ENCODE measurements around the gene BEST1. TPM values are rescaled to one million over a fixed set of nuclear protein-coding genes. Genes with fewer than 3 reads are reported as not detected.

Gene BEST1
- total RNA-seq, 2 experiments from 2014 or later, result 0.14 to 0.25 TPM

DNA sequence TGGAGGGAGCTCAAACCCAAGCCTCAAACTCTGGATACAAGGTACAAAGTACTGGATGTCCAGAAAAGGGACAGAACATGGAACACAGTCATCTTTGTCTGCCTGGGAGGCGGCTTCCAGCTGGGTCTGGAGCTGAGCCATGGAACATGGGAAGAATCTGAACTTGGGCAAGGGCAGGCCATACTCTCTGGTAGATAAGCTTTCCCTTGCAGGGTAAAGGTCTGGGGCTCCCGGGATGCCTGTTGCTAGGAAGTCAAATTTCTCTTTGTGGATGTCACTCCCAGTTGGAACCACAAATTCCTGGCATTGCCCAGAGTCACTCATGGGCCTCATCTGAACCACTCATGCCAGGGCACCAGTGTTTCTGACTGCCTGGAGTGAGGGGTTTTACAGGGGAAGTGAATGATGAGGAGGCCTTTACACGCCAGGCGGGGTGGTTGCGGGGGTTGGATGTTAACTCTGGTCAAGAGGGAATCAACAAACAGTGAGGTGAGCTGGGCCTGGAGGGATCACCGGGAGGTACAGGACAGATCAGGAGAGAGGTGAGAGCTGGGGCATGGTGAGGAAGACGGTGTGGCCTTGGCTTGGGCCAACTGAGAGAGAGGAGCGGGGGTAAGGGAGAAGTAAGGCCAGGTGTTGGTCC is 11.5 kb downstream of the BEST1 start:
- Mint-ChIP-seq H3K4me1 (ENCODE audit: low read depth) (peaks cover 45% of the 10 kb centered on the region), H3K4me3 (no peak overlapping the region), H3K27me3 (peaks cover 5% of the 10 kb centered on the region), H3K36me3 (ENCODE audit: low read depth) (peaks cover 43% of the 10 kb centered on the region), H3K27ac (peak overlapping the region; percentile 84), H3K9me3 (no peaks in the 10 kb centered on the region)
- ChIA-PET CTCF (interaction anchor here (1.4 to 2.9 kb wide), 5 partner anchors 14 to 146 kb away, joined by 3 to 12 read pairs (median 4); no protein-coding TSS in a partner anchor), POLR2A (interaction anchor here (1.4 kb wide), 1 partner anchor 11 kb away, joined by 3 read pairs; no protein-coding TSS in a partner anchor)
- TF ChIP-seq, protein P1, sequence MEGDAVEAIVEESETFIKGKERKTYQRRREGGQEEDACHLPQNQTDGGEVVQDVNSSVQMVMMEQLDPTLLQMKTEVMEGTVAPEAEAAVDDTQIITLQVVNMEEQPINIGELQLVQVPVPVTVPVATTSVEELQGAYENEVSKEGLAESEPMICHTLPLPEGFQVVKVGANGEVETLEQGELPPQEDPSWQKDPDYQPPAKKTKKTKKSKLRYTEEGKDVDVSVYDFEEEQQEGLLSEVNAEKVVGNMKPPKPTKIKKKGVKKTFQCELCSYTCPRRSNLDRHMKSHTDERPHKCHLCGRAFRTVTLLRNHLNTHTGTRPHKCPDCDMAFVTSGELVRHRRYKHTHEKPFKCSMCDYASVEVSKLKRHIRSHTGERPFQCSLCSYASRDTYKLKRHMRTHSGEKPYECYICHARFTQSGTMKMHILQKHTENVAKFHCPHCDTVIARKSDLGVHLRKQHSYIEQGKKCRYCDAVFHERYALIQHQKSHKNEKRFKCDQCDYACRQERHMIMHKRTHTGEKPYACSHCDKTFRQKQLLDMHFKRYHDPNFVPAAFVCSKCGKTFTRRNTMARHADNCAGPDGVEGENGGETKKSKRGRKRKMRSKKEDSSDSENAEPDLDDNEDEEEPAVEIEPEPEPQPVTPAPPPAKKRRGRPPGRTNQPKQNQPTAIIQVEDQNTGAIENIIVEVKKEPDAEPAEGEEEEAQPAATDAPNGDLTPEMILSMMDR (IDR thresholded peaks at IDR 0.05), result no peak
- intact Hi-C loops (cut with DNase I, micrococcal nuclease), result loop anchor here (10.0 kb wide), 3 partner anchors 167 to 583 kb away; partner anchors contain the start of genes AHNAK (in 1 of the 2), FEN1 (in 1 of the 2), SYT7 (in 1 of the 2) and TMEM258 (in 1 of the 2)
- DNase-seq (peak in 1 of 14 experiments; percentile 22), ATAC-seq (ENCODE audit: poor library complexity) (no peak)
- no peaks in the 10 kb centered on the region for H3K9me3 ChIP-seq (ENCODE audit: control insufficient read depth in 1 of 2, insufficient read depth in 1 of 2, low read length in 2 of 2)
- H3K36me3 ChIP-seq (ENCODE audit: insufficient read depth, low read length), result peaks cover 29% of the 10 kb centered on the region
- H3K27me3 ChIP-seq (ENCODE audit: control insufficient read depth in 1 of 2, insufficient read depth in 2 of 2, low read length in 2 of 2), result no peaks in the 10 kb centered on the region
- H3K4me1 ChIP-seq (ENCODE audit: insufficient read depth, low read length), result peaks cover 35% of the 10 kb centered on the region
- H3K4me3 ChIP-seq (ENCODE audit: low read length), result no peak overlapping the region
- no peak overlapping the region for H3K27ac ChIP-seq (ENCODE audit: low read depth in 1 of 2, low read length in 2 of 2)

DNA sequence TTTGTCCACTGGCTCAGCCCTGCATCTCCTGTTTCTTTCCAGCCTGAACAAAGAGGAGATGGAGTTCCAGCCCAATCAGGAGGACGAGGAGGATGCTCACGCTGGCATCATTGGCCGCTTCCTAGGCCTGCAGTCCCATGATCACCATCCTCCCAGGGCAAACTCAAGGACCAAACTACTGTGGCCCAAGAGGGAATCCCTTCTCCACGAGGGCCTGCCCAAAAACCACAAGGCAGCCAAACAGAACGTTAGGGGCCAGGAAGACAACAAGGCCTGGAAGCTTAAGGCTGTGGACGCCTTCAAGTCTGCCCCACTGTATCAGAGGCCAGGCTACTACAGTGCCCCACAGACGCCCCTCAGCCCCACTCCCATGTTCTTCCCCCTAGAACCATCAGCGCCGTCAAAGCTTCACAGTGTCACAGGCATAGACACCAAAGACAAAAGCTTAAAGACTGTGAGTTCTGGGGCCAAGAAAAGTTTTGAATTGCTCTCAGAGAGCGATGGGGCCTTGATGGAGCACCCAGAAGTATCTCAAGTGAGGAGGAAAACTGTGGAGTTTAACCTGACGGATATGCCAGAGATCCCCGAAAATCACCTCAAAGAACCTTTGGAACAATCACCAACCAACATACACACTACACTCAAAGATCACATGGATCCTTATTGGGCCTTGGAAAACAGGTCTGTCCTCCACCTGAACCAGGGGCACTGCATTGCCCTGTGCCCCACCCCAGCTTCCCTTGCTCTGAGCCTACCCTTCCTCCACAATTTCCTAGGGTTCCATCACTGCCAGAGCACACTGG is 12.3 kb downstream of the BEST1 start:
- Mint-ChIP-seq H3K4me3 (peak overlapping the region; percentile 99), H3K4me1 (ENCODE audit: low read depth) (peaks cover 45% of the 10 kb centered on the region), H3K9me3 (no peaks in the 10 kb centered on the region), H3K27ac (peak overlapping the region; percentile 84), H3K27me3 (peaks cover 4% of the 10 kb centered on the region), H3K36me3 (ENCODE audit: low read depth) (peaks cover 50% of the 10 kb centered on the region)
- TF ChIP-seq, protein P1 (IDR thresholded peaks at IDR 0.05), result no peak
- ChIA-PET POLR2A (interaction anchor here (1.4 to 1.9 kb wide), 2 partner anchors 10 to 119 kb away, joined by 3 to 7 read pairs; no protein-coding TSS in a partner anchor), CTCF (interaction anchor here (1.4 to 2.9 kb wide), 4 partner anchors 15 to 120 kb away, joined by 3 to 12 read pairs (median 8); no protein-coding TSS in a partner anchor)
- DNase-seq, result peak in 1 of 14 experiments; percentile 17
- no peak for ATAC-seq (ENCODE audit: poor library complexity)
- Histone ChIP-seq H3K9me3 (ENCODE audit: control insufficient read depth in 1 of 2, insufficient read depth in 1 of 2, low read length in 2 of 2) (no peaks in the 10 kb centered on the region), H3K4me3 (ENCODE audit: low read length) (no peak overlapping the region), H3K27me3 (ENCODE audit: control insufficient read depth in 1 of 2, insufficient read depth in 2 of 2, low read length in 2 of 2) (no peaks in the 10 kb centered on the region), H3K27ac (ENCODE audit: low read depth in 1 of 2, low read length in 2 of 2) (peak overlapping the region in 1 of 2 donors; percentile 1), H3K4me1 (ENCODE audit: insufficient read depth, low read length) (peaks cover 35% of the 10 kb centered on the region), H3K36me3 (ENCODE audit: insufficient read depth, low read length) (peaks cover 29% of the 10 kb centered on the region)
- intact Hi-C loops (cut with DNase I, micrococcal nuclease), result loop anchor here (10.0 kb wide), 3 partner anchors 168 to 582 kb away; partner anchors contain the start of genes AHNAK (in 1 of the 2), FEN1 (in 1 of the 2), SYT7 (in 1 of the 2) and TMEM258 (in 1 of the 2)

GRCh38 chr11:61963016-61963281 is 12.8 kb downstream of the BEST1 start:
- Histone ChIP-seq H3K27ac (ENCODE audit: low read depth in 1 of 2, low read length in 2 of 2) (peak overlapping the region in 1 of 2 donors; percentile 1), H3K4me3 (ENCODE audit: low read length) (no peak overlapping the region), H3K36me3 (ENCODE audit: insufficient read depth, low read length) (peaks cover 29% of the 10 kb centered on the region), H3K27me3 (ENCODE audit: control insufficient read depth in 1 of 2, insufficient read depth in 2 of 2, low read length in 2 of 2) (no peaks in the 10 kb centered on the region), H3K9me3 (ENCODE audit: control insufficient read depth in 1 of 2, insufficient read depth in 1 of 2, low read length in 2 of 2) (no peaks in the 10 kb centered on the region), H3K4me1 (ENCODE audit: insufficient read depth, low read length) (peaks cover 37% of the 10 kb centered on the region)
- intact Hi-C loops (cut with DNase I, micrococcal nuclease), result loop anchor here (10.0 kb wide), 3 partner anchors 168 to 582 kb away; partner anchors contain the start of genes AHNAK (in 1 of the 2), FEN1 (in 1 of the 2), SYT7 (in 1 of the 2) and TMEM258 (in 1 of the 2)
- H3K9me3 Mint-ChIP-seq, result no peaks in the 10 kb centered on the region
- ATAC-seq (ENCODE audit: poor library complexity) (no peak), DNase-seq (peak in 2 of 14 experiments; percentile 33 to 35)
- TF ChIP-seq, protein P1 (IDR thresholded peaks at IDR 0.05), result no peak
- peak overlapping the region; percentile 99 for H3K4me3 Mint-ChIP-seq
- ChIA-PET CTCF (interaction anchor here (1.7 to 2.9 kb wide), 2 partner anchors 119 to 145 kb away, joined by 4 to 12 read pairs; no protein-coding TSS in a partner anchor), POLR2A (interaction anchor here (0.8 to 1.9 kb wide), 4 partner anchors 9 to 119 kb away, joined by 3 to 11 read pairs (median 5); no protein-coding TSS in a partner anchor)
- H3K27me3 Mint-ChIP-seq, result peaks cover 4% of the 10 kb centered on the region
- H3K4me1 Mint-ChIP-seq (ENCODE audit: low read depth), result peaks cover 45% of the 10 kb centered on the region
- H3K36me3 Mint-ChIP-seq (ENCODE audit: low read depth), result peaks cover 54% of the 10 kb centered on the region
- H3K27ac Mint-ChIP-seq, result peak overlapping the region; percentile 84
